GM18499 (cell line): ENCODE results near the gene CRY1.

Source experiments
- ATAC-seq: cut with Tn5 transposase; IDR thresholded peaks from one replicate; pipeline ENCODE4 v1.9.1; 2021; ENCODE audit warnings: moderate number of reproducible peaks; ENCODE audit not compliant: insufficient read depth, unreplicated experiment

Gene CRY1

GRCh38 chr12:106976668-106977067, 116.7 kb downstream of the CRY1 start:
- ATAC-seq, result no peak

- ATAC-seq, result no peak
Measured at GRCh38 chr12:106975993-106976658, 117.2 kb downstream of the CRY1 start.

DNA sequence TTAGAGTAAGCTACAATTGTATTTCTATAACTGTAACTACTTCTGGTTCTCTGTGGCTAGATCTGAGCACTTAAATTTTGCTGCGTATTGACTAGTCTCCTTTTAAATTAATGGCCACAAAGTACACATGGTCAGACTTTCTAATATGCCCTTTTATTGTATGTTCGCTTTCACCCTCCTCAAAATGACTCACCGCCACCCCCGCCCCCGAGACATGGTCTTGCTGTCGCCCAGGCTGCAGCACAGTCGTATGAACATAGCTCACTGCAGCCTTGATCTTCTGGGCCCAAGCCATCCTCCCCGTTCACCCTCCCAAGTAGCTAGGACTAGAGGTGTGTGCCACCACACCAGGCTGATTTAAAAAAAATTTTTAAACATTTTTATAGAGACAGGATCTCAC, 118.3 kb downstream of the CRY1 start:
- no peak for ATAC-seq

GRCh38 chr12:106974511-106974910, 118.8 kb downstream of the CRY1 start:
- ATAC-seq, result no peak

- no peak for ATAC-seq
Measured at GRCh38 chr12:106973545-106973944, 119.8 kb downstream of the CRY1 start.

DNA sequence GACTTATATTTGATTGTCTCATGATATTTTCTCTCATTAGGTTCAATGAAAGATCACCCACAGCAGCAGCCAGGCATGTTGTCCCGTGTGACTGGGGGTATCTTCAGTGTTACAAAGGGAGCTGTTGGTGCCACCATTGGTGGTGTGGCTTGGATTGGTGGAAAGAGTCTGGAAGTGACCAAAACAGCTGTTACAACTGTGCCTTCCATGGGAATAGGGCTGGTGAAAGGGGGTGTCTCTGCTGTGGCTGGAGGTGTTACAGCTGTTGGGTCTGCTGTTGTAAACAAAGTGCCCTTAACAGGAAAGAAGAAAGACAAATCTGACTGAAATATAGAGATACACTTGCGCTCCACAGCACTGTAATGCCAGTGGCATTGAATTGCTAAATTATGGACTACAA, 122.3 kb downstream of the CRY1 start:
- no peak for ATAC-seq

DNA sequence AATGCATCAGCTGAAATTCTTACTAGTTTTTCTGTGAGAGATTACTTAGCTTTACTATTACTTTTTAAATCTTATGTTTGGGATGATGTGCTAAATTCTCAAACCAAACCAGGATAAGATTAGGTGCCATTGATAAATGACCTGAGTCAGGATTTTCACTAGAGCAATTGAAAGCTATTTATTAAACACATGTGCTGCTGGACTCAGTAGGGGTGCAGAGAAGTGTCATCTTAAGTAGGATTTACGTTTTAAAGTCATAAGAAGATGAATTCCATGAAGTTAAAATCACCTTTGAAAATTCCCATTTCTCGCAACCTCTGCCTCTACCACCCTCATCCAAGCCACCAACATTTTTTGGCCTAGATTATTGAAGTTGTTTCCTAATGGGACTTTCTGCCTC, 128.8 kb downstream of the CRY1 start:
- no peak for ATAC-seq

- no peak for ATAC-seq
Measured at GRCh38 chr12:106962286-106962685, 131.1 kb downstream of the CRY1 start.

GRCh38 chr12:106960443-106960842, 132.9 kb downstream of the CRY1 start:
- ATAC-seq, result no peak

GRCh38 chr12:106957583-106957982, 135.8 kb downstream of the CRY1 start:
- ATAC-seq, result no peak

GRCh38 chr12:106956048-106956578, 137.2 kb downstream of the CRY1 start:
- ATAC-seq, result peak; percentile 23

- ATAC-seq, result peak; percentile 42
Measured at GRCh38 chr12:106955377-106956047, 137.8 kb downstream of the CRY1 start, which contains the start of gene TMEM263. Gene TMEM263, plus strand, starts transcription at chr12:106955907. Its CDS starts 11,210 bp downstream, at chr12:106967117.

GRCh38 chr12:106954462-106955376, 138.6 kb downstream of the CRY1 start:
- peak; percentile 17 for ATAC-seq

GRCh38 chr12:106953352-106954250, 139.7 kb downstream of the CRY1 start:
- no peak for ATAC-seq

DNA sequence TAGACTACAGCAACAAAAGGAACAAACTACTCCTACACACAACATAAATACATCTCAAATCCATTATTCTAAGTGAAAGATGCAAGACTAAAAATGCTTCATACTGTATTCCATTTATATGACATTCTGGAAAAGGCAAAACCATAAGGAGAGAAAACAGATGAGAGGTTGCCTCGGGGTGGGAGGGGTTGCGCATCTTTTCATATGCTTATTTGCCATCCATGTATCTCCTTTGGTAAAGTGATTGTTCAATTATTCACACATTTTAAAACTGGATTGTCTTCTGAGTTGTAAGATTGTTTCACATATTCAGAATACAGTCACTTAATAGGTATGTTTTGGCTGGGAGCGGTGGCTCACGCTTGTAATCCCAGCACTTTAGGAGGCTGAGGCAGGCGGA, 142.8 kb downstream of the CRY1 start:
- ATAC-seq, result no peak

GRCh38 chr12:106947461-106947860, 145.9 kb downstream of the CRY1 start:
- no peak for ATAC-seq

- no peak for ATAC-seq
Measured at GRCh38 chr12:106945261-106945851, 148.0 kb downstream of the CRY1 start.

DNA sequence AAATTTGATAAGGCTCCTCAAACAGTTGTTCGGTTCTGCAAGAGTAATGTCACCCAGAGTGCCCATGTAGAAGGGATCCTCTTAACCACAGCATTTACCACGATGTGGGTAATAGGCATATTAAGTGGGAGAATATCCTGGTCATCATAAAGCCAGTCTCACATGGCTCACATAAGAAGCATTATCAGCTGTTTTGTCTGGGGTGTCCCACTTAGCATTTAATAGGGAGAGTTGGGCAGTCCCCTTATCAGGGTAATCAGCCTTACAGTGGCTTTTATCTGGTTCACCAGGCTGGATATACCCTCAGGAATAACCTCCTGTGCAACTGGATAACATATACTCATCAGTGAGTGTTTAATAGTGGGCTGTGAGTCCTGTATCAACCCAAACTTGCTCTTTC, 150.6 kb downstream of the CRY1 start:
- no peak for ATAC-seq

GRCh38 chr12:106941481-106942156, 151.7 kb downstream of the CRY1 start:
- ATAC-seq, result no peak
